Measurements from ENCODE around the gene SPEF2. TPM values are rescaled to one million over a fixed set of nuclear protein-coding genes. Genes with fewer than 3 reads are reported as not detected.

The SPEF2 gene
- total and polyA plus RNA-seq, 8 donors, result 4.1 to 11.8 (median 6.2) TPM

DNA sequence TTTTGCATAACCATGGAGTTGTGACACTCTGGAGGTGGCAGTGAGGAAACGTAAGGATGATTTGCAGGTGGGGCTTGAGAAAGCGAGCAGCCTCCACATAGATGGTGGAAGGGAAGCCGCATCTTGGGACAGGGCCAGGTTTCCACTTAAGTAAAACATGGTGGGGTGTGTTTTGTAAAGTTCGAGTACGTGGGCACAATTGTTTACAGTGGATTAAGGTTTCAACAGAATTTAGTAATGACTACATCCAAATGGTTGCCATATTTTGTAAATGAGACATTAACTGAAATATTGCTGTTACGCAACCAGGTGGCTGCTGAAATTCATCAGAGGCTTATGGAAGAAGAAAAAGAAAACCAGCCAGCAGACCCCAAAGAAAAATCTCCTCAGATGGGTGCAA lies 153.6 kb downstream of the SPEF2 start:
- DNase-seq (no peak), FAIRE-seq (no peak), ATAC-seq (no peak)
- H3K27me3 ChIP-seq, result no peaks in the 10 kb centered on the region
- no peak overlapping the region for H3K4me3 ChIP-seq
- no peaks in the 10 kb centered on the region for H3K9me3 ChIP-seq
- no peak overlapping the region for H3K27ac ChIP-seq
- no peaks in the 10 kb centered on the region for H3K4me1 ChIP-seq
- TF ChIP-seq, protein P1, sequence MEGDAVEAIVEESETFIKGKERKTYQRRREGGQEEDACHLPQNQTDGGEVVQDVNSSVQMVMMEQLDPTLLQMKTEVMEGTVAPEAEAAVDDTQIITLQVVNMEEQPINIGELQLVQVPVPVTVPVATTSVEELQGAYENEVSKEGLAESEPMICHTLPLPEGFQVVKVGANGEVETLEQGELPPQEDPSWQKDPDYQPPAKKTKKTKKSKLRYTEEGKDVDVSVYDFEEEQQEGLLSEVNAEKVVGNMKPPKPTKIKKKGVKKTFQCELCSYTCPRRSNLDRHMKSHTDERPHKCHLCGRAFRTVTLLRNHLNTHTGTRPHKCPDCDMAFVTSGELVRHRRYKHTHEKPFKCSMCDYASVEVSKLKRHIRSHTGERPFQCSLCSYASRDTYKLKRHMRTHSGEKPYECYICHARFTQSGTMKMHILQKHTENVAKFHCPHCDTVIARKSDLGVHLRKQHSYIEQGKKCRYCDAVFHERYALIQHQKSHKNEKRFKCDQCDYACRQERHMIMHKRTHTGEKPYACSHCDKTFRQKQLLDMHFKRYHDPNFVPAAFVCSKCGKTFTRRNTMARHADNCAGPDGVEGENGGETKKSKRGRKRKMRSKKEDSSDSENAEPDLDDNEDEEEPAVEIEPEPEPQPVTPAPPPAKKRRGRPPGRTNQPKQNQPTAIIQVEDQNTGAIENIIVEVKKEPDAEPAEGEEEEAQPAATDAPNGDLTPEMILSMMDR (IDR thresholded peaks at IDR 0.05), result no peak
- H3K36me3 ChIP-seq, result no peaks in the 10 kb centered on the region
- intact Hi-C loops (cut with DNase I), result loop anchor here in 1 of 3 donors (10.0 kb wide), 1 partner anchor 154 kb away; no protein-coding TSS in a partner anchor
- WGBS, 2 donors, result 74 to 79% methylated on average over 6 of the region's 6 CpGs

DNA sequence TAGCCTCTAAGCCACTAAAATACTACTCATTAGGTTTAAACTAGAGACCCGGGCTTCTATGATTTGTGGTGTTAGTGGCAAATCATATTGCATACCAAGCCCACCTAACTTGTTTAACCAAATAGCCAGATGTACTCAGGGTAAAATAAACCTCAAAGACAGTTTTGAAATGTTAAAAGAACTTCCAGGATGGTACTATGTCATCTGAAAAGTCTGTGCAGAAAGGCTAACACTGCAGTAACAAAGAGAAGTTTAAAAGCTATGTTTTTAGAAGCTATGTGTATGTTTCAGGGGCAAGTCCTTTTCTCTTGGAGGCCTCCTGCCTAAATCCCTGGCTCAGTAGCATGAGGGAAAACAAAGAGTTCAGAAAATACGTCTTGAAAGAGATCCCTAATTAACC lies 154.2 kb downstream of the SPEF2 start:
- TF ChIP-seq, protein P1 (IDR thresholded peaks at IDR 0.05), result no peak
- no peaks in the 10 kb centered on the region for H3K36me3 ChIP-seq
- no peak overlapping the region for H3K27ac ChIP-seq
- FAIRE-seq, result no peak
- no peaks in the 10 kb centered on the region for H3K9me3 ChIP-seq
- no peak for DNase-seq
- no peak overlapping the region for H3K4me3 ChIP-seq
- intact Hi-C loops (cut with DNase I), result loop anchor here in 1 of 3 donors (10.0 kb wide), 1 partner anchor 153 kb away; no protein-coding TSS in a partner anchor
- 53 to 73% methylated on average over 2 of the region's 2 CpGs for WGBS, 2 donors
- H3K27me3 ChIP-seq, result no peaks in the 10 kb centered on the region
- no peak for ATAC-seq
- no peaks in the 10 kb centered on the region for H3K4me1 ChIP-seq

DNA sequence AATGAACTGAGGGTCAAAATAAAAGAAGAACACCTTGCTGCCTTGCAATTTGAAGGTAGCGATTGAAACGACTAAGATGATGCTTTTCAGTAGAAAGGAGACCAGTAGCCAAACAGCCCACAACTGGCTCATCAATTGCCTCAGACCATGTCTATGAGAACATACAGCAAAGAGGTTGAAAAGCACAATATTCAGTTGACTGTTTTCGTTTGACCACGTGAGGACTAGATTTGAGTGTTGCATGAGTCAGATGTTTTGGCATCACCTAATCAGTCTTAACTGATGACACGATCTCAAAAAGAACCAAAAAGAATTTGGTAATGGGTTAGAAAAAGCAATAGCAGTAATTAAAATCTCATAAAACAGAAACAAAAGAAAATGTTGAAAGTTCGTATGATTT lies 156.3 kb downstream of the SPEF2 start:
- no peak for ATAC-seq
- DNase-seq, result no peak
- no peaks in the 10 kb centered on the region for H3K27me3 ChIP-seq
- TF ChIP-seq, protein P1 (IDR thresholded peaks at IDR 0.05), result no peak
- FAIRE-seq, result no peak
- intact Hi-C loops (cut with DNase I), result loop anchor here in 1 of 3 donors (10.0 kb wide), 1 partner anchor 151 kb away; no protein-coding TSS in a partner anchor
- H3K36me3 ChIP-seq, result no peaks in the 10 kb centered on the region
- H3K9me3 ChIP-seq, result no peaks in the 10 kb centered on the region
- 68 to 79% methylated on average over 6 of the region's 6 CpGs for WGBS, 2 donors
- no peaks in the 10 kb centered on the region for H3K4me1 ChIP-seq
- H3K27ac ChIP-seq, result no peak overlapping the region
- H3K4me3 ChIP-seq, result no peak overlapping the region

DNA sequence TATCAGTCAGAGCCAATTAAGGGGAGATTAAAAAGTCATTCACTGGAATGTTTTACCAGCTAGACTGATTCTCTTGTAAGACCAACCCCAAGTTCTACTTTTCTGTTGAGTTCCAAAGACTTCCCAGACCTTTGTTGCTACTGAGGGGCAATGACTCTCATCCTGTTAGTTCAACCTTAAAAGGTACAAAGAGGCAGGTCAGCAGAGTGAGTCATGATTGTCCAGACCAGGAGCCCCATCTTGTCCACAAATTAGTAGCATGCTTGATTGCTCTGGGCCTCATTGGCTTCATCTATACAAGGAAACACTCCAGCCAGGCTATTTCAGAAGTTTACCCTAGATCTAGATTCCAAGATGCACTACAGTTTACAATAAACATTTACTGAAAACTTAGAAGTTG lies 159.1 kb downstream of the SPEF2 start:
- Histone ChIP-seq H3K4me3 (no peak overlapping the region), H3K36me3 (no peaks in the 10 kb centered on the region), H3K27ac (no peak overlapping the region), H3K9me3 (no peaks in the 10 kb centered on the region), H3K4me1 (no peaks in the 10 kb centered on the region), H3K27me3 (no peaks in the 10 kb centered on the region)
- no peak for ATAC-seq
- FAIRE-seq, result no peak
- intact Hi-C loops (cut with DNase I), result loop anchor here in 1 of 3 donors (10.0 kb wide), 1 partner anchor 148 kb away; no protein-coding TSS in a partner anchor
- DNase-seq, result no peak
- TF ChIP-seq, protein P1 (IDR thresholded peaks at IDR 0.05), result no peak

DNA sequence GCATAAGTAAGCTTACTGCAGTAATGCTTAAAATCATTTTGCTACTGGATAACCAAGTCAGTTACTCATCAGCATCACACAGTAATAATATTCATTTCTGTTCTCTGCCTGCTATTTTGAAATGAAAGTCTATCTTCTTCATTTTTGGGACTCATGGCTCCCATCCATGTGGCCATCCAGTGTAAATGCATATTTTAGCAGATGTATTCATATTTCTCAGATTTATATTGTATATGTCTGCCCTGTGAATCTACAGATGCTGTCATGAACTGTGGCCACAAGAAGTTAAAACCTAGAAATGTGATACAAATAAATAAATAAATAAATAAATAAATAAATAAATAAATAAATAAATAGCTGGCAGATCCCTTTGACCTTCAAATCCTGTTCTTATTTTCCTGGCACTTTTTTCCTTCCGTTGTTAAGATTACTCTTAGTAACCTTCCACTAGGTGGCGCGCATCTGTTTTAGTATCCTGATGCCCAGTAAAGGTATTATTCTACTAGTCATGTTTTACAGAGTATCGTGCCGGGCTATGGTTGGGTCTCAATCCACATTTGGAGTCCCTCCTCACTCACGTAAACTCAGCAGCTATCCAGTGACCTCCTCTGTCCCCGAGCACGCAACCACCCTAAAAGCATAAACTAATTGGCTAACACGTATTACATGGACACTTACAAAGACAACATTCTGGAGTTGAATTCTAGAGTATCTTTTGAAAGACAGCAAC lies 159.9 kb downstream of the SPEF2 start:
- ATAC-seq (peak in 3 of 4 donors; percentile 67 to 85 (median 77)), DNase-seq (peak in 5 of 6 donors; percentile 27 to 62 (median 56)), FAIRE-seq (no peak)
- WGBS, 2 donors, result 31 to 33% methylated on average over 9 of the region's 9 CpGs
- Histone ChIP-seq H3K36me3 (no peaks in the 10 kb centered on the region), H3K27ac (no peak overlapping the region), H3K9me3 (no peaks in the 10 kb centered on the region), H3K27me3 (no peaks in the 10 kb centered on the region), H3K4me1 (no peaks in the 10 kb centered on the region), H3K4me3 (no peak overlapping the region)
- intact Hi-C loops (cut with DNase I), result loop anchor here in 1 of 3 donors (10.0 kb wide), 1 partner anchor 147 kb away; no protein-coding TSS in a partner anchor
- TF ChIP-seq, protein P1 (IDR thresholded peaks at IDR 0.05), result peak in 3 of 4 donors; percentile 13 to 57 (median 48)

All from pancreas (tissue), 10 donors.